Small intestine (tissue), 16 donors: ENCODE results near the gene MYCBPAP. TPM values are rescaled to one million over a fixed set of nuclear protein-coding genes. Genes with fewer than 3 reads are reported as not detected.
A peak's percentile ranks its signal among the peaks of the same experiment; 100 is the strongest.

Source experiments
- DNase-seq, 2 donors: peaks; one replicate each; pipeline versions ENCODE4 v3.0.0 to v3.0.0-alpha.2; 2013
- FAIRE-seq: peaks from 2 replicates; lab custom pipeline; 2012; peaks lifted over from hg19 to GRCh38; lab: Jason Lieb, UNC
- H3K27ac ChIP-seq, 3 donors: one replicate each; pipeline ENCODE4 v1.5.1; 2013; ENCODE audit warnings: low read length in 2 of 3, mild to moderate bottlenecking in 2 of 3, control low read depth in 1 of 3, inconsistent platforms in 1 of 3, low read depth in 1 of 3, moderate library complexity in 1 of 3
- H3K27me3 ChIP-seq, 3 donors: one replicate each; pipeline ENCODE4 v1.6.1; 2013; ENCODE audit warnings: low read length in 3 of 3, inconsistent platforms in 1 of 3; ENCODE audit not compliant: control insufficient read depth in 3 of 3, insufficient read depth in 3 of 3
- H3K36me3 ChIP-seq, 3 donors: one replicate each; pipeline ENCODE4 v1.6.1; 2013; ENCODE audit warnings: low read length in 3 of 3, inconsistent platforms in 1 of 3, low read depth in 1 of 3, mild to moderate bottlenecking in 1 of 3, moderate library complexity in 1 of 3; ENCODE audit not compliant: control insufficient read depth in 3 of 3, insufficient read depth in 2 of 3
- H3K4me1 ChIP-seq, 3 donors: one replicate each; pipeline ENCODE4 v1.6.1; 2013; ENCODE audit warnings: low read length in 2 of 3, inconsistent platforms in 1 of 3, low read depth in 1 of 3, mild to moderate bottlenecking in 1 of 3, moderate library complexity in 1 of 3; ENCODE audit not compliant: control insufficient read depth in 3 of 3, insufficient read depth in 2 of 3
- H3K4me3 ChIP-seq, 3 donors: one replicate each; pipeline ENCODE4 v1.5.1; 2013; ENCODE audit warnings: low read length in 3 of 3, control low read depth in 1 of 3, inconsistent platforms in 1 of 3, low read depth in 1 of 3, mild to moderate bottlenecking in 1 of 3, moderate library complexity in 1 of 3
- H3K9me3 ChIP-seq, 2 donors: one replicate each; pipeline ENCODE4 v1.6.1; 2013; ENCODE audit warnings: low read depth in 1 of 2, low read length in 1 of 2; ENCODE audit not compliant: control insufficient read depth in 2 of 2, insufficient read depth in 1 of 2
- WGBS, 3 donors: extraction: QIAGEN DNeasy Blood & Tissue Kit; methylation state at CpG; one replicate each; pipeline ENCODE4 v1.1.7; 2013; 5-methylcytosine and 5-hydroxymethylcytosine counted together
- long read RNA-seq, 10 donors: transcript quantifications; one replicate each; lab custom pipeline, GENCODE V29; 2026
- polyA plus RNA-seq, 4 donors: library from polyadenylated mRNA; stranded (reverse) in 3 of 4; unstranded in 1 of 4; fragments of 200-250 nt in 3 of 4; fragments of 120-200 nt in 1 of 4; gene quantifications; one replicate each; pipeline versions ENCODE4 v1.2.1 to v1.2.3, GENCODE V29; 2013
- donor health status: healthy with polysubstance abuse.
- donor health status: control.
- donor health status: control.
- donor health status: Bipolar disorder and iron deficiency.
- donor health status: healthy.

The MYCBPAP gene, protein sequence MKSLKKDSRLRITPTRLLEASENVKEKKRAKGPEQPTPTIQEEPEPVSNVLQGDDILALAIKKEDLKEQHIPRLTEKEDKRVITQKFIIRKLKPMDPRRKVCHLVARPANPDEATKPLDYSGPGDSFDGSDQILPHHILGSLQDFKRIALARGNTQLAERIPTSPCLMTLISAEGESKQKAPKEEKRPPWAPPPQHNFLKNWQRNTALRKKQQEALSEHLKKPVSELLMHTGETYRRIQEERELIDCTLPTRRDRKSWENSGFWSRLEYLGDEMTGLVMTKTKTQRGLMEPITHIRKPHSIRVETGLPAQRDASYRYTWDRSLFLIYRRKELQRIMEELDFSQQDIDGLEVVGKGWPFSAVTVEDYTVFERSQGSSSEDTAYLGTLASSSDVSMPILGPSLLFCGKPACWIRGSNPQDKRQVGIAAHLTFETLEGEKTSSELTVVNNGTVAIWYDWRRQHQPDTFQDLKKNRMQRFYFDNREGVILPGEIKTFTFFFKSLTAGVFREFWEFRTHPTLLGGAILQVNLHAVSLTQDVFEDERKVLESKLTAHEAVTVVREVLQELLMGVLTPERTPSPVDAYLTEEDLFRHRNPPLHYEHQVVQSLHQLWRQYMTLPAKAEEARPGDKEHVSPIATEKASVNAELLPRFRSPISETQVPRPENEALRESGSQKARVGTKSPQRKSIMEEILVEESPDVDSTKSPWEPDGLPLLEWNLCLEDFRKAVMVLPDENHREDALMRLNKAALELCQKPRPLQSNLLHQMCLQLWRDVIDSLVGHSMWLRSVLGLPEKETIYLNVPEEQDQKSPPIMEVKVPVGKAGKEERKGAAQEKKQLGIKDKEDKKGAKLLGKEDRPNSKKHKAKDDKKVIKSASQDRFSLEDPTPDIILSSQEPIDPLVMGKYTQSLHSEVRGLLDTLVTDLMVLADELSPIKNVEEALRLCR
- polyA plus RNA-seq, result 1 to 10 TPM in 1 of 4 donors, under 1 TPM in 2, not detected in 1; 0.13 to 1.6 (median 0.45) TPM
- long read RNA-seq, donor 1, result 0 reads
- long read RNA-seq, donor 2, result 0 reads
- long read RNA-seq, donor 3, result 0 reads
- long read RNA-seq, donor 4, result 0 reads
- long read RNA-seq, donor 5, partial matches to known transcripts, result 0 of 1 reads
- long read RNA-seq, donor 5, other reads (novel, unspliced or antisense), result 0 of 1 reads
- long read RNA-seq, donor 6, result 0 reads
- long read RNA-seq, donor 7, result 0 reads
- long read RNA-seq, donor 8, result 0 reads
- long read RNA-seq, donor 9, result 0 reads
- long read RNA-seq, donor 10, result 0 reads

DNA sequence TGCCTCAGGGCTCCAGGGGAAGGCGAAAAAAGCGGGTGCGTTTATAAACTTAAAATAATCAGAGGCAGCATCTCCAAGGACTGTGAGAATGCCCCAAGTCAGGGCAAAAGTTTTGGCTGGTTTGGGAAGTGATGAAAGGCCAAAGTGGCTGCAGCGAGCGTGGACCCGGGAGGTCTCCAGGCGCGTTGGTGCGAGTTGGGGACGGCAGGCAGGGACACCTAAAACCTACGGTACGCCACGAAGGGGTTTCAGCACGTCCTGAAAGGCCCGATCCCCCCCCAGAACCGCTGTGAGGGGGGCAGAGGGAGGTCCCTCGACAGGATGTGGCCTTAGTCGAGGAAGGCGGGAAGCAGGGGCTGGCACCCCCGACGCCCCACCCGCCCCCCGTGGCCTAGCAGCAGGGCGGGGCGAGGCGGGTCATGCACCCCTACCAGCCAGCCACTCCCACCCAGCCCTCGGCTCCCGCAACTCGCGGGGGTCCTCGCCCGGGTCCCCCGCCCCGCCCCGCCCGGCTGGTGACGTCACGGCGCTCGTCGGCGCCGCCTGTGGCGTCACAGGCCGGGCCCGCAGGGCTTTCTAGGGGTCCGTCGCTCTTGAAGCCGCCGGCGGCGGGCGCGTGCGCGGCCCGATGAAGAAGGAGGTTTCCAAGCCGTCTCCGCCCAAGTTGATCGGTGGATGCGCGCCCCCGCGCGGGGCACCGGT, at the start of gene MYCBPAP:
Gene MYCBPAP, plus strand, starts transcription at position 569 of the 702 bp plus-strand sequence. CDS start 236 bp downstream, outside the sequence.
- H3K4me3 ChIP-seq, result peak within 1 kb of the TSS; percentile 31 to 57 (median 48)
- no peaks in the 10 kb centered on the region for H3K27me3 ChIP-seq
- WGBS, 3 donors, result 12 to 26% (median 17%) methylated on average over 45 to 66 of the region's 66 CpGs
- no peaks in the 10 kb centered on the region for H3K9me3 ChIP-seq
- peaks cover 0 to 2% (median 0%) of the 10 kb centered on the region in 3 donors for H3K36me3 ChIP-seq
- FAIRE-seq, result no peak
- peak within 1 kb of the TSS; percentile 6 to 62 (median 61) for H3K27ac ChIP-seq
- H3K4me1 ChIP-seq, result peaks cover 6 to 37% (median 6%) of the 10 kb centered on the region in 3 donors
- DNase-seq, result peak; percentile 73 to 88

DNA sequence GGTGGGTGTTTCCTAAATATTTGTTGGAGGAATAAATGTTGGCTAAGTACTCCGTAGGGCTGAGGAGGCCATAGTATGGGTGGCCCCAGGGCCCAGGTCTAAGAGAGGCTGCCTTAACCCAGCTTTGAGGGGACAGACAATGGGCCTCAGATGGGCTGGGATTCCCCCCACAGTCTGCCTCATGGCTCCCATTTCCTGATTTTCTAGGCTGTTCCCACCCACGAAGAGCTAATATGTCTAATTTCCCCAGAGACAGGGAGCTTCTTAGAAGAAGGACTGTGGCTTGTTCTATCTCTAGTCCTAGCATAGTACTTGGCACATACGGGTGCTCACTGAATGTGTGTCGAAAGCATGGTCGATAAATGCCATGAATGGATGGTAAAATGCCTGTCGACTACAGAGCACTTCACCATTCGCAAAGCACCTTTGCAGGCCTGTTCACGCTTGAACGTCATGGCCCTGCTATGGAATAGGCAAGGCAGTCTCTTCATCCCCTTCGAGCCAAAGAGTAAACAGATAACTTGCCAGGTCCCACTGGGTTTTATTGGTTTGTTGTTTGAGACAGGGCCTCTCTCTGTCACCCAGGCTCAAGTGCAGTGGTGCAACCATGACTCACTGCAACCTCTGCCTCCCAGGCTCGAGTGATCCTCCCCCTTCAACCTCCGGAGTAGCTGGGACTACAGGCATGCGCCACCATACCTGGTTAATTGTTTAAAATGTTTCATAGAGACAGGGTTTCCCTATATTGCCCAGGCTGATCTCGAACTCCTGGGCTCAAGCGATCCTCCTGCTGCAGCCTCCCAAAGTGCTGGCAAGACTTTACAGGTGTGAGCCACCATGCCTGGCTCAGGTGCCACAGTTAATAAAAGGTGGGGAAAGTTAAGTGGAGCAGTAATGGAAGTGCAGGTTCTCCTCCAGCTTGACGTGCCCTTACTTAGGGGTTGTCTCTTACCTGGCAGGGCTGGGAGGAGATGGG, 49.2 kb upstream of the MYCBPAP start:
- no peaks in the 10 kb centered on the region for H3K9me3 ChIP-seq
- peaks cover 0 to 20% (median 8%) of the 10 kb centered on the region in 3 donors for H3K4me1 ChIP-seq
- H3K27ac ChIP-seq, result peak overlapping the region in 1 of 3 donors; percentile 49
- DNase-seq (peak; percentile 66 to 79), FAIRE-seq (no peak)
- WGBS, 3 donors, result 66 to 77% (median 70%) methylated on average over 16 of the region's 16 CpGs
- no peak overlapping the region for H3K4me3 ChIP-seq
- no peaks in the 10 kb centered on the region for H3K27me3 ChIP-seq
- H3K36me3 ChIP-seq, result peaks cover 0 to 59% (median 5%) of the 10 kb centered on the region in 3 donors

DNA sequence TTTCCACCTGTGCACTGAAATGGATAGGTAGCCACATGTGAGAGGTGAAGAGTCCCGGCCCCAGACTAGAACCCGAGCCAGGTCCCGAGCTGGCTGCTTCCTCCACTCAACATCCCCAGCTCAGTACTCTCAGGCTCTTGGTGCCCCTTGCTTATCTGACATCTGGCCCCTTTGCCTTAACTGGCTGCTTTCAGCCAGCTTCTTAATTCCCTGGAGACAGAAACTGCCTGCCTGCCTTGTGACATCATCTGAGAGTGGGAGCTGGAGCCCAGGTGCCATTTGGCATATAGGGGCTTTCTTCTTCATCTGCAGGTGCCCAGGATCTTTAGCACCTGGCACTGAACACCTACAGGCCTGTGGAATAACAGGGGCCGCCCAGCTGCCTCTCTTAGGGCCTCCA, 48.5 kb upstream of the MYCBPAP start:
- 89 to 100% (median 92%) methylated on average over 2 to 4 of the region's 4 CpGs for WGBS, 3 donors
- DNase-seq (no peak), FAIRE-seq (no peak)
- Histone ChIP-seq H3K27ac (peak overlapping the region in 1 of 3 donors; percentile 9), H3K9me3 (no peaks in the 10 kb centered on the region), H3K27me3 (no peaks in the 10 kb centered on the region), H3K4me1 (peaks cover 0 to 20% (median 8%) of the 10 kb centered on the region in 3 donors), H3K36me3 (peaks cover 0 to 67% (median 5%) of the 10 kb centered on the region in 3 donors), H3K4me3 (no peak overlapping the region)

DNA sequence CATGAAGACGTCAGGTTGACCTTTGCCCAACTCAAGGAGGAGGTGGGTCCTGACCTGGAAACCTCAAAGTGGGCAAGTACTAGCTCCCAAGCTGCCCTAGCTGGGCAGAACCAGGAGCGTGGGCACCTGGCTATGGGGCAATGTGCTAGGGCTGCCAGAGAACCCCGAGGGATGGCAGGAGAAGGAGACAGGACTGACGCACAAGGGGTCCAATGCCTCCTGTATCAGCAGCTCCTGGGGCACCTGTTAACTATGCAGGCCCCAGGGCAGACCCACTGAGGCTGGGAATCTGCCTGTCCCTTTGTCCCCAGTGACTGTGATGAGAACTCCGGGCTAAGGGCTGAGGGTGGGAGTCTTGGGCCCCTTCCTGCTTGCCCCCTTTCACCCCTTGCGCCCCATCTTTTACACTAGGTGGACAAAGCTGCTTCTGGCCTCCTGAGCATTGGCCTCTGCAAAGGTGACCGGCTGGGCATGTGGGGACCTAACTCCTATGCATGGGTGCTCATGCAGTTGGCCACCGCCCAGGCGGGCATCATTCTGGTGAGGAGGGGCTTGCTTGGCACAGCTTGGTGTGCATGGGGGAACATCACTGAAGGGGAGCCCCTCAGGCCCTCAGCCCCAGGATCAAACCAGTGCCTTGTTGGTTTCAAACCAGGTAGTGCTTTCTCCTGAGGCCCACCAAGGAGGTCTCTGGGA, 47.3 kb upstream of the MYCBPAP start:
- no peak overlapping the region for H3K27ac ChIP-seq
- 88 to 93% (median 91%) methylated on average over 9 of the region's 9 CpGs for WGBS, 3 donors
- no peaks in the 10 kb centered on the region for H3K9me3 ChIP-seq
- H3K4me3 ChIP-seq, result no peak overlapping the region
- peaks cover 0 to 67% (median 5%) of the 10 kb centered on the region in 3 donors for H3K36me3 ChIP-seq
- no peak for FAIRE-seq
- peaks cover 0 to 20% (median 8%) of the 10 kb centered on the region in 3 donors for H3K4me1 ChIP-seq
- H3K27me3 ChIP-seq, result no peaks in the 10 kb centered on the region
- DNase-seq, result no peak

DNA sequence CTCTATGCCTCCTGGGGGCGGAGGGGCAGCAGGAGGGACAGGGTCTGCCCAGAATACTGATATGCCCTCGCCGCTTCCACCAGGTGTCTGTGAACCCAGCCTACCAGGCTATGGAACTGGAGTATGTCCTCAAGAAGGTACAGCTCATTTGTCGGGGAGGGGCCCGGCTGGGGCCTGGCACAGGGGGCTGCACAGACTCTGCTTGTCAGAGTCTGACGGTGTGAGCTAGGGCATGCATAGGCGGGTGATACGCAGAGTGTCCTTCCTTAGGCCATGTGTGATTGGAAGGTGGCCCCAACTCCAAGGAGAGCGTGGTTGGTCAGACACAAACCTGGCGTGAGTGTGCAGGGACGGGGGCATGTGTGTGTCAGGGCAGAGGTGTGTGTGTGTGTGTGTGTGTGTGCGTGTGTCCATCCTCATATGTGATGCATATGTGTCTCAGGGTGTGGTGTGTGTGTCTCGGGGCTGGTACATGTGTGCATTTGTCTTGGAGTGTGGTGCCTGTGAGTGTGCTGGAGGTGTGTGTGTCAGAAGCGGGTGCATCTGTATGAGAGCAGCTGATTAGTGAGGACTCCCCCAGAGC, 46.6 kb upstream of the MYCBPAP start:
- Histone ChIP-seq H3K27me3 (no peaks in the 10 kb centered on the region), H3K27ac (no peak overlapping the region), H3K9me3 (no peaks in the 10 kb centered on the region), H3K4me3 (no peak overlapping the region), H3K4me1 (peaks cover 0 to 20% (median 8%) of the 10 kb centered on the region in 3 donors), H3K36me3 (peaks cover 0 to 67% (median 5%) of the 10 kb centered on the region in 3 donors)
- FAIRE-seq (no peak), DNase-seq (no peak)
- WGBS, 3 donors, result 91 to 94% (median 94%) methylated on average over 14 of the region's 14 CpGs

DNA sequence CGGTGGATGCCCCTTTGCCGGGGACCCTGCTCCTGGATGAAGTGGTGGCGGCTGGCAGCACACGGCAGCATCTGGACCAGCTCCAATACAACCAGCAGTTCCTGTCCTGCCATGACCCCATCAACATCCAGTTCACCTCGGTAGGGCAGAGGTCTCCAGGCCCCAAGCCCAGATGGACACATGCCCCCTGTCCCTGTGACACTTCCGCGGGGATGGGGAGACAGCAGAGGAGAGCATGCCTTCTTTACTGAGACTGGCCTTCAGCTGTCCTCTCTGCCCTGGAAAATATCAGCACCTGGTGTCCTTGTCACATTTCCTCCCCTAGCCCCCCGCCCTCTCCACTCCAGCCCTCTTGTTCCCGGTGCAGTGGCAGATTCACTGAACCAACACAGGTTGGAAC, 45.8 kb upstream of the MYCBPAP start:
- no peak for FAIRE-seq
- H3K9me3 ChIP-seq, result no peaks in the 10 kb centered on the region
- peaks cover 0 to 20% (median 10%) of the 10 kb centered on the region in 3 donors for H3K4me1 ChIP-seq
- H3K4me3 ChIP-seq, result no peak overlapping the region
- H3K36me3 ChIP-seq, result peaks cover 0 to 68% (median 5%) of the 10 kb centered on the region in 3 donors
- H3K27ac ChIP-seq, result no peak overlapping the region
- 76 to 88% (median 84%) methylated on average over 9 of the region's 9 CpGs for WGBS, 3 donors
- DNase-seq, result no peak
- peaks cover 0 to 1% (median 0%) of the 10 kb centered on the region in 3 donors for H3K27me3 ChIP-seq
